Pons (tissue), 1 donor: ENCODE measurements around the gene FBLL1.
"Not testable (repeated sequence)": the region's sequence is repeated elsewhere in the genome, so short reads cannot be mapped to it uniquely, and the experiment has no call there.

Source experiments
- DNase-seq: peaks from one replicate; pipeline ENCODE4 v3.0.0-alpha.2; 2016; ENCODE audit warnings: low spot score

The FBLL1 gene

GRCh38 chr5:168528521-168529373 lies at the start of gene FBLL1:
FBLL1 (plus strand) TSS chr5:168529305; CDS start chr5:168529505, 200 bp downstream.
- DNase-seq: no peak

GRCh38 chr5:168480601-168481000 lies 48.5 kb upstream of the FBLL1 start:
- DNase-seq: no peak

- DNase-seq: no peak
These were observed 47.7 kb upstream of the FBLL1 start for GRCh38 chr5:168481330-168481788.

- DNase-seq: no peak
These were observed 46.7 kb upstream of the FBLL1 start for GRCh38 chr5:168482361-168482760.

- peak; percentile 94 for DNase-seq
These were observed 42.8 kb upstream of the FBLL1 start, which contains the start of gene RARS1 for GRCh38 chr5:168486136-168486879. RARS1 (plus strand) TSS chr5:168486471; CDS start chr5:168486499, 28 bp downstream.

GRCh38 chr5:168489059-168489458 lies 40.0 kb upstream of the FBLL1 start:
- DNase-seq: no peak

GRCh38 chr5:168494057-168494555 lies 35.0 kb upstream of the FBLL1 start:
- DNase-seq: no peak

- no peak for DNase-seq
These were observed 26.4 kb upstream of the FBLL1 start for GRCh38 chr5:168502563-168503237.

GRCh38 chr5:168513861-168514428 lies 15.2 kb upstream of the FBLL1 start:
- no peak for DNase-seq

- DNase-seq: no peak
These were observed 3.2 kb upstream of the FBLL1 start for GRCh38 chr5:168525856-168526255.

GRCh38 chr5:168527756-168528295 lies 1.3 kb upstream of the FBLL1 start:
- DNase-seq: no peak

- DNase-seq: no peak
These were observed 499 bp downstream of the FBLL1 start for GRCh38 chr5:168529374-168530234.

GRCh38 chr5:168530621-168531150 lies 1.6 kb downstream of the FBLL1 start:
- no peak for DNase-seq

- DNase-seq: no peak
These were observed 2.1 kb downstream of the FBLL1 start for GRCh38 chr5:168531191-168531590.

GRCh38 chr5:168531987-168532864 lies 3.1 kb downstream of the FBLL1 start:
- no peak for DNase-seq

- not testable (repeated sequence) for DNase-seq
These were observed 5.2 kb downstream of the FBLL1 start for GRCh38 chr5:168534351-168534750.

GRCh38 chr5:168537176-168537575 lies 8.1 kb downstream of the FBLL1 start:
- no peak for DNase-seq

- no peak for DNase-seq
These were observed 20.4 kb downstream of the FBLL1 start for GRCh38 chr5:168549554-168549953.

GRCh38 chr5:168550656-168551055 lies 21.6 kb downstream of the FBLL1 start:
- DNase-seq: no peak
